ENCODE results near the gene EPHA7.

Gene EPHA7

DNA sequence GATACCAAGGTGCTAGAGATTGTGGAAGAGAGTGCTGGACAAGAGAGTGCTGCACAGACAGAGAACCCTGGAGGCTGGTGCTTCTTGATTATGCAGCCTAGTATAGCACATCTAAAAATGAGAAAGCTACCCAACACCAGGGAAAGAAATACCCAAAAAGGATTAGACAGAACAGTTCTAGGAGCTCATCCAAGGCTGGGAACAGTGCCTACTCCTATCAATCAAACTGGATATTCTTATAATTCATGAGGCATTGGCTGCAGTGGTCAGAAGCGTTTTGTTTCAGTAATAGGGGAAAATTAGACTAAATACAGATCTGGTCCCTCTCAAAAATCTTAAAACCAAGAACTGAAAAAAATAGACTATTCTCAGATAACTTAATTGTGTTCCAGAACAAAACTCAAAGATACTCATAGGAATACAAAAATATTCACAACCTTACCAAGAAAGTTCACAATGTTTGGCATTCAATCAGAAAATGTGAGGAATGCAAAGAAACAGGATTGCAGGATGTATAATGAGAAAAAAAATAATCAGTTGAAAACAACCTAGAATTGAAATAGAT lies 222.9 kb downstream of the EPHA7 start:
- TF ChIP-seq, protein P1, sequence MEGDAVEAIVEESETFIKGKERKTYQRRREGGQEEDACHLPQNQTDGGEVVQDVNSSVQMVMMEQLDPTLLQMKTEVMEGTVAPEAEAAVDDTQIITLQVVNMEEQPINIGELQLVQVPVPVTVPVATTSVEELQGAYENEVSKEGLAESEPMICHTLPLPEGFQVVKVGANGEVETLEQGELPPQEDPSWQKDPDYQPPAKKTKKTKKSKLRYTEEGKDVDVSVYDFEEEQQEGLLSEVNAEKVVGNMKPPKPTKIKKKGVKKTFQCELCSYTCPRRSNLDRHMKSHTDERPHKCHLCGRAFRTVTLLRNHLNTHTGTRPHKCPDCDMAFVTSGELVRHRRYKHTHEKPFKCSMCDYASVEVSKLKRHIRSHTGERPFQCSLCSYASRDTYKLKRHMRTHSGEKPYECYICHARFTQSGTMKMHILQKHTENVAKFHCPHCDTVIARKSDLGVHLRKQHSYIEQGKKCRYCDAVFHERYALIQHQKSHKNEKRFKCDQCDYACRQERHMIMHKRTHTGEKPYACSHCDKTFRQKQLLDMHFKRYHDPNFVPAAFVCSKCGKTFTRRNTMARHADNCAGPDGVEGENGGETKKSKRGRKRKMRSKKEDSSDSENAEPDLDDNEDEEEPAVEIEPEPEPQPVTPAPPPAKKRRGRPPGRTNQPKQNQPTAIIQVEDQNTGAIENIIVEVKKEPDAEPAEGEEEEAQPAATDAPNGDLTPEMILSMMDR (IDR thresholded peaks at IDR 0.05; ENCODE audit: low read depth, low read length) = no peak
- H3K4me3 ChIP-seq (replicated peaks in 1 of 2; ENCODE audit: low read depth in 2 of 2, low read length in 2 of 2) = no peak overlapping the region
- DNase-seq (ENCODE audit: low read depth in 2 of 2) = peak in 1 of 2 donors; percentile 6

DNA sequence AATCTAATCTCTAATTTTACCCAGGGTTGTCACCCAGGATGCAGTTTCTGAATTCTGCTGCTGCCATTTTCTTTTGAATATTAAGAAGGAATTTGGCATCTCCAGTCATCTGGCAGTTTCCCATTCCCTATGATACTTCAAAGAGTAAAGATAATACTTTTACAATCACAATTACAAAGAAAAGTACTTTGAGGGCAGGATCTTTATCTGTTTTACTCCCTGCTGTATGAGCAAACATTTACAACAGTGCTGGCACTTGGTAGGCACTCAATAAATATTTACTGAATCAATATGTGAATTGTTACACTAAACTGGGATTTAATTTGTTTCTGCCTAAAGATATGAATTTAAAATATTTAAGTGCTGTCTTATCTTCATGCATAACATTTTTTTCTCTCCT lies 224.9 kb downstream of the EPHA7 start:
- TF ChIP-seq, protein P1 (IDR thresholded peaks at IDR 0.05; ENCODE audit: low read depth, low read length) = no peak
- DNase-seq (ENCODE audit: low read depth in 2 of 2) = no peak
- H3K4me3 ChIP-seq (replicated peaks in 1 of 2; ENCODE audit: low read depth in 2 of 2, low read length in 2 of 2) = no peak overlapping the region

DNA sequence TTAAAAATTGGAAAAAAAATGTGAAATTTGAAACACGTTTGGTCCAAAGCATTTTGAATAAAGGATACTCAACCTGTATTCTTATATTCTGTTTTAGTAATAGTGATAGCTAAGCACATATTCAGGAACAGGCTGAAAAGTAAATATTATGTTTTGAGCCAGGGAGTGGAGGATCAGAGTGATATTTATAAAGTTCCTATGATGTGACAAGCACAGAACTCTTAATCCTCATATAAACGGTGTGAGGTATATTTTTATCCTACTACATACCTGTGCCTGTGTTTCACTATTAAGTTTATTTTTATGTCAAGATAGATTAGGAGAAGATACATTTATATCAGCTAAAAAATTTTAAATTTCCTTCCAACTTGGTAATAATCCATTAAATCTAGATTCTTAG lies 225.5 kb downstream of the EPHA7 start:
- DNase-seq (ENCODE audit: low read depth in 2 of 2) = no peak
- TF ChIP-seq, protein P1 (IDR thresholded peaks at IDR 0.05; ENCODE audit: low read depth, low read length) = no peak
- H3K4me3 ChIP-seq (replicated peaks in 1 of 2; ENCODE audit: low read depth in 2 of 2, low read length in 2 of 2) = no peak overlapping the region
